A549 (cell line): ENCODE data around the gene ABHD8. TPM values are rescaled to one million over a fixed set of nuclear protein-coding genes. Genes with fewer than 3 reads are reported as not detected.

Experiments used
- ATAC-seq, 2 experiments: fragments of 200-7000 bp in 1 of 2; fragments of >200 bp in 1 of 2; cut with Nextera tagmentation in 1 of 2; cut with Tn5 transposase in 1 of 2; 3 replicates each; pipeline versions ENCODE4 v1.8.0 to v1.9.1; 2018 to 2020; ENCODE audit warnings: mild to moderate bottlenecking in 1 of 2, moderate library complexity in 1 of 2
- CTCF ChIA-PET: fragments of 300-600 bp; sonication (Branson Sonifier 250); formaldehyde crosslinking; extraction: SDS; loops from one replicate; lab custom pipeline; 2021; ENCODE audit warnings: antibody characterized with exemption, inconsistent platforms; lab: Yijun Ruan, JAX
- POLR2A ChIA-PET: fragments of 350-600 bp; formaldehyde crosslinking; extraction: SDS; loops from one replicate; lab custom pipeline; 2021; ENCODE audit warnings: antibody characterized with exemption, inconsistent platforms; lab: Yijun Ruan, JAX
- DNase-seq, 2 experiments: peaks; one replicate each; pipeline versions ENCODE4 v3.0.0 to v3.0.0-alpha.2; 2011 to 2016; ENCODE audit warnings: low read depth in 1 of 2, low spot score in 1 of 2
- FAIRE-seq: peaks from 2 replicates; lab custom pipeline; 2011; peaks lifted over from hg19 to GRCh38; lab: Jason Lieb, UNC
- H3K27ac ChIP-seq, 2 experiments: fragments of >200 bp; sonication (Bioruptor Twin); formaldehyde crosslinking; 3 replicates each; pipeline ENCODE4 v1.5.1; 2016 to 2017
- H3K4me1 ChIP-seq: fragments of >200 bp; sonication (Bioruptor Twin); formaldehyde crosslinking; 3 replicates; pipeline ENCODE4 v1.6.1; 2016
- H3K4me2 ChIP-seq: fragments of >200 bp; sonication (Bioruptor Twin); formaldehyde crosslinking; 3 replicates; pipeline ENCODE4 v1.6.1; 2016
- H3K4me3 ChIP-seq: fragments of >200 bp; sonication (Bioruptor Twin); formaldehyde crosslinking; 3 replicates; pipeline ENCODE4 v1.5.1; 2016
- H3K9me3 ChIP-seq: fragments of >200 bp; sonication (Bioruptor Twin); formaldehyde crosslinking; 3 replicates; pipeline ENCODE4 v1.6.1; 2016
- BHLHE40 ChIP-seq: IDR thresholded peaks from 2 replicates; pipeline ENCODE4 v1.6.1; 2012; ENCODE audit warnings: low read depth, low read length, inconsistent platforms
- CHD2 ChIP-seq: fragments of 150-350 bp; IDR thresholded peaks from 2 replicates; pipeline ENCODE4 v1.6.1; 2014; ENCODE audit warnings: low read length; ENCODE audit not compliant: partially characterized antibody
- CHD4 ChIP-seq: fragments of 200-600 bp; sonication (generic); IDR thresholded peaks from 2 replicates; pipeline ENCODE4 v1.6.1; 2016; ENCODE audit warnings: antibody characterized with exemption, mild to moderate bottlenecking, borderline replicate concordance
- EHF ChIP-seq: fragments of 250-450 bp; sonication (Bioruptor Pico); IDR thresholded peaks from 2 replicates; pipeline ENCODE4 v1.5.0; 2020; ENCODE audit warnings: mild to moderate bottlenecking
- ESRRA ChIP-seq: fragments of 150-350 bp; IDR thresholded peaks from 2 replicates; pipeline ENCODE4 v1.6.1; 2014; ENCODE audit warnings: mild to moderate bottlenecking, low read length, borderline replicate concordance
- FOSL2 ChIP-seq, 2 experiments: fragments of 450-650 bp in 1 of 2; fragments of >200 bp in 1 of 2; sonication (Bioruptor Twin) in 1 of 2; formaldehyde crosslinking; IDR thresholded peaks; 2 replicates each; pipeline versions ENCODE4 v1.5.0 to v1.6.1; 2016 to 2020; ENCODE audit warnings: mild to moderate bottlenecking in 1 of 2, moderate library complexity in 1 of 2
- FOXS1 ChIP-seq: fragments of 250-450 bp; sonication (Bioruptor Pico); IDR thresholded peaks from 2 replicates; pipeline ENCODE4 v1.5.0; 2020; ENCODE audit warnings: mild to moderate bottlenecking, moderate library complexity
- HEYL ChIP-seq: fragments of 250-450 bp; sonication (Bioruptor Pico); IDR thresholded peaks from 2 replicates; pipeline ENCODE4 v1.8.0; 2021; ENCODE audit warnings: mild to moderate bottlenecking, moderate library complexity
- HOXB13 ChIP-seq: fragments of 250-450 bp; sonication (Bioruptor Pico); IDR thresholded peaks from 2 replicates; pipeline ENCODE4 v1.5.0; 2020; ENCODE audit warnings: low read depth, mild to moderate bottlenecking, moderate library complexity
- JUN ChIP-seq, 2 experiments: fragments of >200 bp; sonication (Bioruptor Twin); formaldehyde crosslinking; IDR thresholded peaks; 2 replicates in 1 of 2; 3 replicates in 1 of 2; pipeline ENCODE4 v1.6.1; 2016 to 2017
- JUNB ChIP-seq: fragments of >200 bp; sonication (Bioruptor Twin); formaldehyde crosslinking; IDR thresholded peaks from 2 replicates; pipeline ENCODE4 v1.6.1; 2016
- KDM1A ChIP-seq: fragments of 200-600 bp; sonication (generic); IDR thresholded peaks from 2 replicates; pipeline ENCODE4 v1.6.1; 2016; ENCODE audit warnings: low read depth, mild to moderate bottlenecking
- MAFK ChIP-seq: fragments of 450-650 bp; IDR thresholded peaks from 2 replicates; pipeline ENCODE4 v1.6.1; 2014; ENCODE audit not compliant: partially characterized antibody
- MAX ChIP-seq: IDR thresholded peaks from 2 replicates; pipeline ENCODE4 v1.6.1; 2012
- NR3C1 ChIP-seq: fragments of >200 bp; sonication (Bioruptor Twin); formaldehyde crosslinking; IDR thresholded peaks from 3 replicates; pipeline ENCODE4 v1.6.1; 2017
- POLR2A ChIP-seq: IDR thresholded peaks from 2 replicates; pipeline ENCODE4 v1.6.1; 2012; ENCODE audit warnings: mild to moderate bottlenecking, low read length
- RAD21 ChIP-seq, 2 experiments: fragments of >200 bp in 1 of 2; sonication (Bioruptor Twin) in 1 of 2; formaldehyde crosslinking in 1 of 2; IDR thresholded peaks in 1 of 2; conservative IDR thresholded peaks in 1 of 2; 2 replicates in 1 of 2; 3 replicates in 1 of 2; pipeline ENCODE4 v1.6.1; 2012 to 2018; ENCODE audit warnings: inconsistent platforms in 1 of 2
- RARB ChIP-seq: fragments of 250-450 bp; sonication (Bioruptor Pico); IDR thresholded peaks from 2 replicates; pipeline ENCODE4 v1.8.0; 2021; ENCODE audit warnings: mild to moderate bottlenecking, moderate library complexity
- RCOR1 ChIP-seq: fragments of 150-350 bp; IDR thresholded peaks from 2 replicates; pipeline ENCODE4 v1.6.1; 2014; ENCODE audit warnings: antibody characterized with exemption, low read length, low read depth
- RNF2 ChIP-seq: fragments of 200-600 bp; sonication (generic); IDR thresholded peaks from 2 replicates; pipeline ENCODE4 v1.6.1; 2016; ENCODE audit warnings: low read depth, mild to moderate bottlenecking, antibody characterized with exemption, moderate library complexity, borderline replicate concordance
- SREBF2 ChIP-seq: fragments of 450-650 bp; IDR thresholded peaks from 2 replicates; pipeline ENCODE4 v1.6.1; 2014; ENCODE audit warnings: mild to moderate bottlenecking, moderate library complexity
- TP53 ChIP-seq: fragments of 250-450 bp; sonication (Bioruptor Pico); IDR thresholded peaks from 2 replicates; pipeline ENCODE4 v1.5.0; 2021; ENCODE audit warnings: mild to moderate bottlenecking, moderate library complexity
- ZC3H11A ChIP-seq: fragments of 450-650 bp; IDR thresholded peaks from 2 replicates; pipeline ENCODE4 v1.6.1; 2014; ENCODE audit warnings: antibody characterized with exemption, mild to moderate bottlenecking
- ZNF302 ChIP-seq: fragments of 250-450 bp; sonication (Bioruptor Pico); IDR thresholded peaks from 2 replicates; pipeline ENCODE4 v1.9.0; 2021; ENCODE audit warnings: inconsistent platforms, mild to moderate bottlenecking, moderate library complexity
- WGBS: methylation state at CpG from one replicate; pipeline ENCODE4 v1.1.6; 2017; ENCODE audit errors: missing lambda C conversion rate; 5-methylcytosine and 5-hydroxymethylcytosine counted together
- polyA plus RNA-seq, 4 experiments: library from polyadenylated mRNA; depleted of rRNA in 3 of 4; stranded (reverse); fragments of >200 nt; fragmentation: RNase III in 1 of 4; extraction: RNeasy Plus Mini Kit Qiagen cat#74134 plus additional on column Dnase treatment in 1 of 4; gene quantifications; 2 replicates in 3 of 4; 3 replicates in 1 of 4; pipeline ENCODE4 v1.2.3, GENCODE V29; 2011 to 2017
- TF ChIP-seq, protein P1 (sequence below): fragments of >200 bp; sonication (Bioruptor Twin); formaldehyde crosslinking; IDR thresholded peaks from 3 replicates; pipeline ENCODE4 v1.5.1; 2016
- TF ChIP-seq, protein P2 (sequence below): IDR thresholded peaks from 2 replicates; pipeline ENCODE4 v1.6.1; 2012

ABHD8 gene
- polyA plus RNA-seq, 2 of the 4 experiments (the other 2 are of a cell fraction) = 2.3 to 4.2 TPM

- TF ChIP-seq ZC3H11A = no peak
- no peak for TF ChIP-seq CHD2
- TF ChIP-seq POLR2A = peak; percentile 31; the same call in 1 of the 2 replicates
- no peak for TF ChIP-seq EHF (CRISPR knock-in tag)
- TF ChIP-seq MAFK = no peak
- TF ChIP-seq FOSL2 (IDR thresholded peaks at IDR 0.05) = no peak
- TF ChIP-seq FOSL2 (CRISPR knock-in tag; IDR thresholded peaks at IDR 0.05) = no peak
These were observed 6.2 kb upstream of the ABHD8 start, which contains the start of gene DDA1 (continued) for GRCh38 chr19:17309198-17309964.

- no peak for FAIRE-seq
- TF ChIP-seq KDM1A (no peak), RARB (CRISPR knock-in tag) (no peak), JUN (IDR thresholded peaks at IDR 0.05) (no peak), CHD4 (no peak), CHD2 (no peak), SREBF2 (no peak), JUNB (no peak), FOXS1 (CRISPR knock-in tag) (no peak)
- no peak for DNase-seq
- WGBS = 76% methylated on average over 8 of the region's 8 CpGs
- Histone ChIP-seq H3K4me1 (peaks cover 47% of the 10 kb centered on the region), H3K4me3 (no peak overlapping the region), H3K4me2 (no peak overlapping the region), H3K9me3 (no peaks in the 10 kb centered on the region), H3K27ac (no peak overlapping the region)
- ChIA-PET CTCF (interaction anchor here (8.7 kb wide), 1 partner anchor 14 kb away, joined by 98 read pairs; no protein-coding TSS in a partner anchor), POLR2A (no interaction called here)
- no peak for ATAC-seq
These were observed 4.7 kb upstream of the ABHD8 start for GRCh38 chr19:17307876-17308377.

DNA sequence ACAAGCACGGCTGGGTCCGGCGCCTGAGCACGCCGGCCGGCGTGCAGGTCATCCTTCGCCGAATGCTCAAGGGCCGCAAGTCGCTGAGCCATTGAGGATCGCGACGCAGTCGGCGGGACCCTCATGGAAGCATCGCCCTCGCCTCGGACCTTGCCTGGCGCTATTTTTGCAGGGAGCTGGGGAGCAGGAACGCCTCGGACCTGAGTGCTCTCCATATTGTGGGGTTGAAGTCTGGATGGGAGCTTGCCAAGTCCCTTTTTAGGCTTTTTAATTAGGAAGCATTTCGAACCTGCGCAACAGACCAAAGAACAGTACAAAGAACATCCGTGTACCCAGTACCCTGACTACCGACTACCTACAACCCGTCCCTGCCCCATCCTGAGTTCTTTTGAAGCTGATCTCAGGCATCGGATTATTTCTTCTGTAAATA, 3.1 kb upstream of the ABHD8 start:
- H3K4me3 ChIP-seq = peak overlapping the region; percentile 50
- TF ChIP-seq HEYL (CRISPR knock-in tag) (no peak), KDM1A (peak; percentile 6; the same call in 1 of the 2 replicates), TP53 (0 out of 2 replicates have a peak, but pooled peaks have one; percentile 20), BHLHE40 (no peak), RCOR1 (no peak)
- TF ChIP-seq, all 56 proteins: peak for 2
- Histone ChIP-seq H3K27ac (peak overlapping the region; percentile 80 to 99), H3K4me2 (peak overlapping the region; percentile 69), H3K9me3 (no peaks in the 10 kb centered on the region), H3K4me1 (peaks cover 38% of the 10 kb centered on the region)
- ATAC-seq = no peak
- no peak for DNase-seq
- ChIA-PET CTCF (interaction anchor here (1.6 to 8.7 kb wide), 2 partner anchors 13 to 84 kb away, joined by 4 to 98 read pairs; no protein-coding TSS in a partner anchor), POLR2A (no interaction called here)
- no peak for FAIRE-seq
- WGBS = 32% methylated on average over 6 of the region's 28 CpGs

DNA sequence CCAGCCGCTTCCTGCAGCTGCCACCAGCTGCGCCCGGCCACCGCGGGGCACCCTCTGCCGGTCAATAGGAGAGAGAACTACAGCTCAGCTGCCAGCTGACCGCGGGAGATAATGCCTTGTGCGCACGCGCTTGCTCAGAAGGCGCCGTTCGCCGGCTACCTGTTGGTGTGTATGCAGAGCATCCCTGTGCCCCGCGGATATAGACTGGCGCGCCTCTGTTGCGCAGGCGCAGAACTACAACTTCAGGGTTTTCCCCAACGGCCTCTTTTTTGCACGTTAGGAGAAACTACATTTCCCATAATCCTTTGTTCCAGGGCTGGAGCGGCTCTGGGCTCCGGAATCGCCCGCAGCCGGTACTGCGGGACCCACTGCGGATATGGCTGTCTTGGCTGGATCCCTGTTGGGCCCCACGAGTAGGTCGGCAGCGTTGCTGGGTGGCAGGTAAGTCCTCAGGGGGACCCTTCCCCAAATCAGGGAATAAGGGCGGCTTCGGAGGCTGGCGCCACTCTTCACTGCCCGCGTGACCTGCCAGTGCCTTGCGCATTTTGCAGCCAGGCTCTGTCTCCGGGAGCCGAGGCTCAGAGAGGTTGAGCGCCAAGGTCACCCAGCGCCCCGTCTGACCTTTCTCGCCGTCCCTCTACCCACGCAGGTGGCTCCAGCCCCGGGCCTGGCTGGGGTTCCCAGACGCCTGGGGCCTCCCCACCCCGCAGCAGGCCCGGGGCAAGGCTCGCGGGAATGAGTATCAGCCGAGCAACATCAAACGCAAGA, 2.5 kb upstream of the ABHD8 start, which contains the start of gene MRPL34:
Gene MRPL34, plus strand, starts transcription at position 356 of the 768 bp plus-strand sequence. Its CDS starts 21 bp downstream, at position 377.
- FAIRE-seq (no peak), ATAC-seq (peak; percentile 62 to 80), DNase-seq (peak; percentile 71 to 99)
- ChIA-PET POLR2A (interaction anchor here (0.6 to 1.9 kb wide), 6 partner anchors 13 to 647 kb away, joined by 3 to 15 read pairs (median 4); partner anchors contain the start of gene ANO8), CTCF (interaction anchor here (0.6 to 8.7 kb wide), 11 partner anchors 12 to 1889 kb away, joined by 3 to 98 read pairs (median 3); no protein-coding TSS in a partner anchor)
- WGBS = 2% methylated on average over 11 of the region's 55 CpGs
- Histone ChIP-seq H3K4me1 (peaks cover 32% of the 10 kb centered on the region), H3K9me3 (no peaks in the 10 kb centered on the region), H3K27ac (peak within 1 kb of the TSS; percentile 80 to 99), H3K4me3 (peak within 1 kb of the TSS; percentile 50), H3K4me2 (peak within 1 kb of the TSS; percentile 93)
- TF ChIP-seq MAX = peak; percentile 77
- TF ChIP-seq HEYL (CRISPR knock-in tag) = no peak
- TF ChIP-seq HOXB13 (CRISPR knock-in tag) = no peak
- TF ChIP-seq MAFK = peak; percentile 44
- no peak for TF ChIP-seq NR3C1
- TF ChIP-seq, protein P1, sequence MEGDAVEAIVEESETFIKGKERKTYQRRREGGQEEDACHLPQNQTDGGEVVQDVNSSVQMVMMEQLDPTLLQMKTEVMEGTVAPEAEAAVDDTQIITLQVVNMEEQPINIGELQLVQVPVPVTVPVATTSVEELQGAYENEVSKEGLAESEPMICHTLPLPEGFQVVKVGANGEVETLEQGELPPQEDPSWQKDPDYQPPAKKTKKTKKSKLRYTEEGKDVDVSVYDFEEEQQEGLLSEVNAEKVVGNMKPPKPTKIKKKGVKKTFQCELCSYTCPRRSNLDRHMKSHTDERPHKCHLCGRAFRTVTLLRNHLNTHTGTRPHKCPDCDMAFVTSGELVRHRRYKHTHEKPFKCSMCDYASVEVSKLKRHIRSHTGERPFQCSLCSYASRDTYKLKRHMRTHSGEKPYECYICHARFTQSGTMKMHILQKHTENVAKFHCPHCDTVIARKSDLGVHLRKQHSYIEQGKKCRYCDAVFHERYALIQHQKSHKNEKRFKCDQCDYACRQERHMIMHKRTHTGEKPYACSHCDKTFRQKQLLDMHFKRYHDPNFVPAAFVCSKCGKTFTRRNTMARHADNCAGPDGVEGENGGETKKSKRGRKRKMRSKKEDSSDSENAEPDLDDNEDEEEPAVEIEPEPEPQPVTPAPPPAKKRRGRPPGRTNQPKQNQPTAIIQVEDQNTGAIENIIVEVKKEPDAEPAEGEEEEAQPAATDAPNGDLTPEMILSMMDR = peak; percentile 68
- no peak for TF ChIP-seq CHD4
- TF ChIP-seq, protein P2, sequence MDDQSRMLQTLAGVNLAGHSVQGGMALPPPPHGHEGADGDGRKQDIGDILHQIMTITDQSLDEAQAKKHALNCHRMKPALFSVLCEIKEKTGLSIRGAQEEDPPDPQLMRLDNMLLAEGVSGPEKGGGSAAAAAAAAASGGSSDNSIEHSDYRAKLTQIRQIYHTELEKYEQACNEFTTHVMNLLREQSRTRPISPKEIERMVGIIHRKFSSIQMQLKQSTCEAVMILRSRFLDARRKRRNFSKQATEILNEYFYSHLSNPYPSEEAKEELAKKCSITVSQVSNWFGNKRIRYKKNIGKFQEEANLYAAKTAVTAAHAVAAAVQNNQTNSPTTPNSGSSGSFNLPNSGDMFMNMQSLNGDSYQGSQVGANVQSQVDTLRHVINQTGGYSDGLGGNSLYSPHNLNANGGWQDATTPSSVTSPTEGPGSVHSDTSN = peak; percentile 91; the same call in 1 of the 2 replicates
- peak; percentile 55 to 64 for TF ChIP-seq RAD21 (conservative IDR thresholded peaks at IDR 0.05 in 1 of 2, IDR thresholded peaks at IDR 0.05 in 1 of 2)
- TF ChIP-seq ESRRA = peak; percentile 67; the same call in 1 of the 2 replicates
- peak; percentile 47; the same call in 1 of the 2 replicates for TF ChIP-seq KDM1A
- peak; percentile 50 for TF ChIP-seq POLR2A
- no peak for TF ChIP-seq ZNF302
- TF ChIP-seq RNF2 = no peak
- peak in 1 of 2 experiments; percentile 81; a peak in 3 of 5 replicates for TF ChIP-seq JUN (IDR thresholded peaks at IDR 0.05)
- no peak for TF ChIP-seq BHLHE40
